Measurements from ENCODE around the gene CCR7.
"Not testable (repeated sequence)": the region's sequence is repeated elsewhere in the genome, so short reads cannot be mapped to it uniquely, and the experiment has no call there.

The CCR7 gene

GRCh38 chr17:40582328-40582901, 17.1 kb upstream of the CCR7 start:
- no peak for TF ChIP-seq CTCF (IDR thresholded peaks at IDR 0.05; ENCODE audit: unreplicated experiment in 3 of 3)

GRCh38 chr17:40580140-40580539, 14.9 kb upstream of the CCR7 start:
- no peaks in the 10 kb centered on the region for H3K27me3 Mint-ChIP-seq (ENCODE audit: low read depth)
- H3K36me3 Mint-ChIP-seq (ENCODE audit: low read depth) = no peaks in the 10 kb centered on the region
- H3K9me3 Mint-ChIP-seq = peaks cover 19% of the 10 kb centered on the region
- no peaks in the 10 kb centered on the region for H3K4me1 Mint-ChIP-seq
- H3K27ac Mint-ChIP-seq = no peak overlapping the region
- H3K4me3 Mint-ChIP-seq = no peak overlapping the region
- no peak for TF ChIP-seq CTCF (IDR thresholded peaks at IDR 0.05; ENCODE audit: unreplicated experiment in 3 of 3)

More at GRCh38 chr17:40582328-40582901, 17.1 kb upstream of the CCR7 start:
- no peak overlapping the region for H3K27ac Mint-ChIP-seq
- no peaks in the 10 kb centered on the region for H3K36me3 Mint-ChIP-seq (ENCODE audit: low read depth)
- H3K27me3 Mint-ChIP-seq (ENCODE audit: low read depth) = peaks cover 2% of the 10 kb centered on the region
- no peaks in the 10 kb centered on the region for H3K4me1 Mint-ChIP-seq
- H3K9me3 Mint-ChIP-seq = peaks cover 23% of the 10 kb centered on the region
- no peak overlapping the region for H3K4me3 Mint-ChIP-seq

GRCh38 chr17:40579471-40579870, 14.2 kb upstream of the CCR7 start:
- Mint-ChIP-seq H3K27ac (no peak overlapping the region), H3K9me3 (peaks cover 18% of the 10 kb centered on the region), H3K4me1 (no peaks in the 10 kb centered on the region), H3K36me3 (ENCODE audit: low read depth) (no peaks in the 10 kb centered on the region), H3K27me3 (ENCODE audit: low read depth) (no peaks in the 10 kb centered on the region), H3K4me3 (no peak overlapping the region)
- no peak for TF ChIP-seq CTCF (IDR thresholded peaks at IDR 0.05; ENCODE audit: unreplicated experiment in 3 of 3)

GRCh38 chr17:40577611-40578065, 12.4 kb upstream of the CCR7 start:
- no peak overlapping the region for H3K4me3 Mint-ChIP-seq
- no peak overlapping the region for H3K27ac Mint-ChIP-seq
- peaks cover 28% of the 10 kb centered on the region for H3K9me3 Mint-ChIP-seq
- H3K4me1 Mint-ChIP-seq = no peaks in the 10 kb centered on the region
- no peaks in the 10 kb centered on the region for H3K27me3 Mint-ChIP-seq (ENCODE audit: low read depth)
- H3K36me3 Mint-ChIP-seq (ENCODE audit: low read depth) = no peaks in the 10 kb centered on the region
- TF ChIP-seq CTCF (IDR thresholded peaks at IDR 0.05; ENCODE audit: unreplicated experiment in 3 of 3) = no peak

- Mint-ChIP-seq H3K27ac (no peak overlapping the region), H3K4me1 (no peaks in the 10 kb centered on the region), H3K36me3 (ENCODE audit: low read depth) (no peaks in the 10 kb centered on the region), H3K4me3 (no peak overlapping the region), H3K9me3 (peaks cover 34% of the 10 kb centered on the region), H3K27me3 (ENCODE audit: low read depth) (peaks cover 7% of the 10 kb centered on the region)
- no peak for TF ChIP-seq CTCF (IDR thresholded peaks at IDR 0.05; ENCODE audit: unreplicated experiment in 3 of 3)
These were observed 11.0 kb upstream of the CCR7 start for GRCh38 chr17:40576113-40576740.

GRCh38 chr17:40574292-40574691, 9.0 kb upstream of the CCR7 start:
- no peaks in the 10 kb centered on the region for H3K36me3 Mint-ChIP-seq (ENCODE audit: low read depth)
- H3K27me3 Mint-ChIP-seq (ENCODE audit: low read depth) = peaks cover 14% of the 10 kb centered on the region
- H3K4me1 Mint-ChIP-seq = no peaks in the 10 kb centered on the region
- H3K9me3 Mint-ChIP-seq = peaks cover 46% of the 10 kb centered on the region
- H3K27ac Mint-ChIP-seq = no peak overlapping the region
- no peak for TF ChIP-seq CTCF (IDR thresholded peaks at IDR 0.05; ENCODE audit: unreplicated experiment in 3 of 3)
- H3K4me3 Mint-ChIP-seq = no peak overlapping the region

- not testable (repeated sequence) for H3K4me1 Mint-ChIP-seq; H3K4me3 Mint-ChIP-seq; H3K36me3 Mint-ChIP-seq (ENCODE audit: low read depth); H3K27ac Mint-ChIP-seq
- H3K27me3 Mint-ChIP-seq (ENCODE audit: low read depth) = peaks cover 19% of the 10 kb centered on the region
- peaks cover 49% of the 10 kb centered on the region for H3K9me3 Mint-ChIP-seq
These were observed 7.1 kb upstream of the CCR7 start for GRCh38 chr17:40572245-40572993.

Measured in nephron (organoid).